ENCODE results near the gene HPGDS.
"Not testable (repeated sequence)": the region's sequence is repeated elsewhere in the genome, so short reads cannot be mapped to it uniquely, and the experiment has no call there.

The HPGDS gene

DNA sequence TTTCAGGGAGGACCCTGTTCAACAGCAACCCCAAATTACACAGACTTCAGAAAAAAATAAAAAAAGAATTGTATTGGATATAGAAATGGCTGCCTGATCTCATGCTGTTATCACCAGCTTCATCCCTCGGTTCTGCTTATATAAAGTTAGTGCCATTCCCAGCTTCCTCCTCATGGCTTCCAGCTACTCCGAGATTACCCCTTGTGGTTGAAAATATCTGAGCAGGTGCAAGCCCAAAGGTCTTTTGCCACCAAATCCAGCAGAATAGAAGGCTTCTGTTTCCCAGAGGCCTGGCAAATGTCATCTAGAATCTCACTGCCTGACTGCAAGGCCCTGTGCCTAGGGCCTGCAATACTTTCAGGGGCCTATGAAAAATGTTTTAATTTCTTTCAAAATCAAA is 13.8 kb upstream of the HPGDS start:
- no peak for DNase-seq

DNA sequence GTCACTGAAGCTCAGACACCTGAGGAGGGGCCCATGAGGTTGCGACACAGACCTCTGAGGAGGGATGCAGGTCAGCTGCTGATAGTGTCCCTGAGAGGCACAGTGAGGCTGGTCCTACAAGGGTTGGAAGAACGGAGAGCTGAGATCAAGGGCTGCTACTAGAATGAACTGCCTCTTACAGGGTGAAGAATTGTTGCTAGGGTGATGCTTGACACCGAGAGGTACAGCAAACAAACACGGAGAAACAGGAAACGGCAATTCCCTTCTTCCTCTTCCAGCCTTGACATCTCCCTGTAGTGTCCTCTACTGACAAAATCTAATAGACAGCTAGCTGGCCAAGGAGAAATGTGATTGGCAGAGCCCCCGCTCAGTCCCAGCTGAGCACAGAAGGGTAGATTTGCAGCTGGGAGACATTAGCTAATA is 11.8 kb upstream of the HPGDS start:
- DNase-seq: no peak

DNA sequence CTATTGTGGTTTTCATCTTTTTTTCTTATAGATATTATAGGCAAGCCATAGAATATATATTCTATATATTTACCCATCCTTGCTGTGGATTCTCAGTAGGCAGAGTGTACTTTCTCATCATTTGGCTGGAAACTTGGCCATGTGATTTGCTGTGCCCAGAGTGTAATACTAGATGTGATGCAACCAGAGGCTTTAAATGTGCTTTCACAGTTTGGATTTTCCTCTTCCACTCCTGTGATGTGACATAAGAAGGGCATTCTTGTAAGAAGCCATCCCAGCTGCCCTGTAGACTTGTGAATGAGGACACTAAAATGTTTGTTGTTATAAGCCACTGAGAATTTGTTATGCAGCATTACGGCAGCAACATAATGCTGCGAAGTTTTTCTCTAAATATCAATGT is 10.4 kb upstream of the HPGDS start:
- no peak for DNase-seq

DNA sequence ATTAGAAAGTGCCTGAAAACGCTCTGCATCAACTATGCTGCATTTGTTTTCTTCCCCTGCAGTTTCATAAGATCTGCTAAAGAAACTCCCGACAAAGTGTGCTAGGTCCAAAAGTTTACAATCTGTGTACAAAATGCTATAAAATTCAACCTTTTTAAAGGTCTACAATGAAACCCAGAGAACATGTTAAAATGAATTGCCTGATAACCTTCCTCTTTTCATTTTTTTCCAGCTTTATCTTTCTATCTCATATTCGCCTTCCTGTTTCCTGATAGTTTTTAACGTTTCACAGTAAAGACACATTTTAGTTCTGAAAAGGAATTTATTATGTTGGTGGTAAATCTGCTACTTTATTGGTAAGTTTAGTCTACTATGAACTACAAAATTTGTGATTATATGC is 9.5 kb upstream of the HPGDS start:
- no peak for DNase-seq

DNA sequence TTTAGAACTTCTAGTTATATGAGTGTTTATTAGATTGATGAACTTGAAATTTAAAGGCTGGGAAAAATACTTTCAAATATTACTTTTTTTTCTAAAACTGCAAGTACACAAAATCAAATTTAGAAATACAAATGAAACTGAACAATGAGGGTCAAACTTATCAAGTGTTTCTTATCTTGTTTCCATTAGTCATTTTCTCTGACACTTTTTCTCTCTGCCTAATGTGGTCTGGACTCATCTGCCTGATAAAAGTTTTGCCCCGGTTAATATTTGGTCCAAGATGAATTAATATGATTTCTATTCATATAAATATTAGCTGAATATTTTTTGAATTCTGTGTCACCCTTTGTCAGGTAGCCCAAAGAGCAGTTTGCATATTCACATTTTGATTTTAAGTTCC is 8.7 kb upstream of the HPGDS start:
- DNase-seq: no peak

DNA sequence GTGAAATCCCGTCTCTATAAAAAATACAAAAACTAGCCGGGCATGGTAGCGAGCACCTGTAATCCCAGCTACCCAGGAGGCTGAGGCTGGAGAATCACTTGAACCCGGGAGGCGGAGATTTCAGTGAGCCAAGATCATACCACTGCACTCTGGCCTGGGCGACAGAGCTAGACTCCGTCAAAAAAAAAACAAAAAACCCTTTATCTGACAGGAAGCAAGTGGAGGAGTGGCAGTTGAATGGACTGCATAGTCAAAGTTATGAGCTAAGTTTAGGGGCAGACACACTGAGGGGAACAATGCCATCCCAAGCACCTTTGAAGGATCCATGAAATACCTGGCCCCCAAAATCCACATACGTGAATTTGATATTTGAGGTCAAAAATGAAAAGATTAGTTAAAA is 7.5 kb upstream of the HPGDS start:
- DNase-seq: no peak

DNA sequence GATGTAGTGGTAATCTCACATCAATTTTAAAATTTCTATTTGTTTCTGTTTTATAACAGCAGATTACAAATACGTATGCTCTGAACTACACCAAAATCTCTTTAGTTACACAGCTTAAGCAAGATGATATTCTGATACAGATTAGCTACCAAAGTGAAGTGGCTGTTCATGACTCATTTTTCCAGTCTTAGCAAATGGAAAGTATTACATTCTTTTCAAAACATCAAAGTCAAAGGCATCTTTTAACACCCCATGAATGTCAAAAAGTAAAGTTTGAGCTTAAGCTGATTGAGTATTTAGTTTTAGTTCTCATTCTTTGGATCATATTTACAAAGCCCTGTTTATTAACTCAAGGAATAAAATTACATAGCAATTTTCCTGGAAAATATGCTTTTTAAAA is 6.6 kb upstream of the HPGDS start:
- no peak for DNase-seq

DNA sequence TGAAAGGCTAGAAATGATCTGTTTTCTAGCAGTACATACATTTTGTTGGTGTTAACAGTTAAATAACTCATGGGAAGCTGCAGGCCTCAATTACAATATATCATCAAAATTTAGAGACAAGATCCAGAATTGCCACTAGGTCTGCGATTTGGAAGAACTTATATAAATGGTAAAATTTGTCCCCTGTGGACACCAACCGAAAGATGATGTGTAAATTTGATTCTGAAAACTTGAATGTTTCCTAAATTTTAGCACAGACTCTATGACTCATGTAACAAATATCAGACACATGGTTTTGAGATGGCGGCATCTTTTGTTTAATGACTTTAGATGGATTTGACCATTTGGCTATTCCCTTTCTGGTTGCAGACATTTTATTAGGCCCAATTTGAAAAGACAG is 6.0 kb upstream of the HPGDS start:
- no peak for DNase-seq

DNA sequence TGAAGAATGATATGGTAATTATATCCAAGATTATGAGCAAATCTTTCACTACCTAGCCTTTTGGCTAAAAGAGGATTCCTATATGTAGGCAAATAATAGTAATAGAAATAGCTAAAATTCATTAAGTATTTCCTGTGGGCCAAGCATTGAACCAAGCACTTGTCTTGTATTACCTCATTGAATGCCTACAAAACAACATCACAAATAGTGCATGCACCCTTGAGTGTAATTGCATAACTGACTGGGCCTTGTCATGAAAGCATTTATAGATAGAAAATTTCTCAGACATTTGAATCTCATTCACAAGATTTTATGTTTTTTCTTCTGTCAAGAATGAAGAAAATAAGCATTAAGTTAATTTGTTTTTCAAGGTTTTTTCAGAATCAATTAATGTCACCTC is 3.9 kb upstream of the HPGDS start:
- no peak for DNase-seq

DNA sequence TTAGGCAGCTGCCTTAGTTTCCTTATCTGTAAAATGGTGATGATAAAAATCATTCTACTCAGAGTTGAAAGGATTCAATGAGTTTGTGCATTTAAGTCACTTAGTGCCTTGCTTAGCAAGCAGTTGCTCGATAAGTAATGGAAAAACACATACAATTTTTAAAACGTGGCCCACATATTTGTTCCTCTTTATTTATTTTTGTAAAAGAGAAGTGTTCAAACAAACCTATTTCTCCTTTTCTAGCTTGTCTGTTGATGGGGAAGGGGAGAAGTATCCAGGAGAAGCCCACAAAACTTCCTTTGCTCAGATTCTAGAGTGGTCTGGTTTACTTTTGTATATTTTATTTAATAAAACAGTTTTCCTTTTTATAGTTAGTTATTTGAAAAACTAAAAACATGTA is 3.3 kb upstream of the HPGDS start:
- no peak for DNase-seq

DNA sequence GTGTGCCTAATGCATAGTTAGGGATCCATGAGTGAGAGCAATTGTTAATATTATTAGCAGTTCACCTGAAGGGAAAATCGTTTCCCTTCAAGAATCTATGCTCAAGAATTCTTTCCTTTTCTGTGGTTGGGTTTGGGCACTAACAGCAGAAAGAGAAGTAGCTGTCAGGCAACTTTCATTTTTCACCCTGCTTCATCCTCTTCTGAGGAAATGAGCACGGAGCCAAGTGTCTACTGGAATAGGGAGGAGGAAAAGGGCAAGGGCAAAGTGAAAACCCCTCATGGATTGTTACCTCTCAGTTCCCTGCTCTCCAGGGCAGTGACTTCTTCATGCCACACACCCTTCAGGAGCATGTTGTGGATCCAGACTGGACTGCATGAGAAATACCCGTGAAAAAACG is 2.6 kb upstream of the HPGDS start:
- DNase-seq: no peak

DNA sequence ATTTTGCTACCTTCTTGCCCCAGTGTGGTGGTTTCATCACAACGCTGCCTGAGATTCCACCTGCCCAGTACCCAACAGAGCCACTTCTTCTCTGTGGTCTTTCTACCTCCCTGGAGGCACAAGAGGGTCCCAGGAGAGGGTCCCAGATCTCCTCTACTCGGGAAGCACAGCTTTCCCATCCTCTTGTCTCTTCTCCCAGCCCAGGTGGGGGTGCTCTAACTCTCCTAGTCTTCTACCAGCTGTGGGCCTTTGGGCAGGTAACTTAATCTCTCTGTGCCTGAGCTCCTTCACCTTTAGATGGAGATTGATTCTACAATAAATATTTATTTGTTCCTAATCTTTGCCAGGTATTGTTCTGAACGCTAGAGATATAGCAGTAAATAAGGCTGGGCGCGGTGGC is 1.8 kb upstream of the HPGDS start:
- no peak for DNase-seq

DNA sequence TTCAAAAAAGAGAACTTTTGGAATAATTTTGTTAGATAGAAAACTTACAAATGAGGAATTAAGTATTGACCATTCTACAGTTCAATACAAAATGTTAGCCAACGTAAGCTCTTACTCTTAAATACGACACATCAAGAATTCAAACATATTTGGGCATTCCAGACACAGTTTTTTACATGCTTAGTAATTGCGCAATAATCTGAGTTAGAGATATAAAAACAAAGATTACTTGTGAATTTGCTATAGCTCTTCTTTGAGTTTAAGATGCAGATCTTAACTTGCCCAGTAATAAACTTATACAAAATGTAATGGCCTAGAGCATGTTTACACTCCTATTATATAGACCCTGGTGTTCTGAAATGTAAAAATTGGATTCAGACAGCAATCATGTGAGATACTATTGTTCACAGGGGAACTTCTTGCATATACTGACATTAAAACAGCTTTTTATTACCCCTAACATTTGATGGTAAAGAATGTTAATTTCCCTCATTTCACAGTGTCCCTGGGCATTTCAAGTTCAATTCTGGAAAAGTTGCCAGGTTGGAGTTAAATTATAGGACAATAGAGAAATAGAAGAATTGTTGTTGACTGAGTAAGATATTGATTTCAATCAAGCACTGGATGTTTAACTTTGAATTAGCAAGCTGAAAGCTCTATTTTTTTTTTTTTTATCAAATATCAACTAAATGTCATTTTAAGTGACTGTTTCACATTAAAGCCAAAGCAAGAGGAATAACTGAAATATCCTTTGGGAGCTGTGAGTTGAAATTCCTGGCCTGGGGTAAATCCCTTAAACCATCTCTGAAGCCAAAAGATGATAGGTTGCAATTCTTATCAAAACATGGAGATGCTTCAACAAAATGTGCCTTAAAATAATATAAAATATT is 910 bp downstream of the HPGDS start:
- no peak for DNase-seq

DNA sequence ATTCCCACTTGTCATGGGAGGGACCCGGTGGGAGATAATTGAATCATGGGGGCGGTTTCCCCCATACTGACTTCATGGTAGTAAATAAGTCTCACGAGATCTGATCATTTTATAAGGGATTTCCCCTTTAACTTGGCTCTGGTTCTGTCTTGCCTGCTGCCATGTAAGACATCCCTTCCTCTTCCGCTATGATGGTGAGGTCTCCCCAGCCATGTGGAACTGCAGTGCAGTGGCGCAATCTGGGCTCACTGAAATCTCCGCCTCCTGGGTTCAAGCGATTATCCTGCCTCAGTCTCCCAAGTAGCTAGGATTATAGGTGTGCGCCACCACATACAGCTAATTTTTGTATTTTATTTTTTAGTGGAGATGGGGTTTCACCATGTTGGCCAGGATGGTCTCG is 2.9 kb downstream of the HPGDS start:
- DNase-seq: no peak

DNA sequence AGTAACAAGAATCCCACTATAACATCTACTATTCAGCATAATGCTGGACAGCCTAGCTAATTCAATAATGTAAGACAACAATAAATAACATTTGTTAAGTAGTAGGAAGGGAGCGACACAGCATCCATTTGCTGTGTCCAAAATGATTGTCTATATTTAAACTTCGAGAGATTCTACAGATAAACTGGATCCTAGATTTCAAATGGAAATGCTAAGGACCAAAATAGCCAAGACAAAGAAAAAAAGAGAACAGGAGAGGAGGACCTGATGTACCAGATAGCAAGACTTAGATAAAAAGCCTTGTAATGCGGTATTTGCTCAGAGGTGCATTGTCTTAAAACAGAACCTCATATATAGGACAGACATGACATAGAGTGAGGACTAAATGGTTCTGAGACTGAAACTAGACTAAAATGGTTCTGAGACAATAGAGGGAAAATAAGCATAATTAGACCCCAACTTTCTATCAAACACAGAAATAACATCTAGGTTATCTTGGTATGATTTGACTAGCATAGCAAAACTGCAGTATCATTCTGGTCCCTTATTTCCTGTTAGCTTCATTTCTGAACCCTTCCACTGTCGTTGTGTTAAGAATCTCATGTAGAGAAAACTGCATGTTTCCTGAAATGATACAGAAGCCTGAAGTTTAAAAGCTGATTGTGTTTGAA is 3.8 kb downstream of the HPGDS start:
- DNase-seq: no peak

DNA sequence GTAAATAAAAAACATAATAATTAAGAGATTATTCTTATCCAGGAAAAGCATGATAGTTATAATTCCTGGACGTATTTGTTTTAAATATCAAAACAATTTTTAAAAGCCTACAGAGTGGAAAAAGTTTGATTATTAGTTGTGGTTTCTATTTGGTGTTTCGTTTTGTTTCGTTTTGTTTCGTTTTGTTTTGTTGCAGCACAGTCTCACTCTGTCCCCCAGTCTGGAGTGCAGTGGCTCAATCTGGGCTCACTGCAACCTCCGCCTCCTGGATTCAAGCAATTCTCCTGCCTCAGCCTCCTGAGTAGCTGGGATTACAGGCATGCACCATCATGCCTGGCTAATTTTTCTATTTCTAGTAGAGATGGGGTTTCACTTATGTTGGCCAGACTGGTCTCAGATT is 5.8 kb downstream of the HPGDS start:
- DNase-seq: not testable (repeated sequence)

DNA sequence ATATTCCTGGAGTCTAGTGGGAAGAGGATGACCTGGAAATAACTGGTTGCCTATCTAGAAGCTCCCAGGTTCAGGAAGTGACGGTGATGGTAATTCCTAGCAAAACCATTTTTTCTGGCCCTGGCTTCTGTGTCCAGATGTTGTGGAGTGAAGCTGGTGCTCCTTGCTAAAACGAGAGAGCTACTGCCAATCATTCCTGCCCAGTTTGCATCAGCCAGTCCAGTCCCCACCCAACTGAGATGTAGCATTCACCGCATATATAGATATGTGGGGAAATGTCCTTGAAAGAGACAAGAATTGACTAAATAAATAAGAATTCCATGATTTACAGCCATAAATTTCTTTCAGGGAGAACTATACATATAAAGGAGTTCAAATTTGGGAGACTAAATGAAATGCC is 6.3 kb downstream of the HPGDS start:
- no peak for DNase-seq

DNA sequence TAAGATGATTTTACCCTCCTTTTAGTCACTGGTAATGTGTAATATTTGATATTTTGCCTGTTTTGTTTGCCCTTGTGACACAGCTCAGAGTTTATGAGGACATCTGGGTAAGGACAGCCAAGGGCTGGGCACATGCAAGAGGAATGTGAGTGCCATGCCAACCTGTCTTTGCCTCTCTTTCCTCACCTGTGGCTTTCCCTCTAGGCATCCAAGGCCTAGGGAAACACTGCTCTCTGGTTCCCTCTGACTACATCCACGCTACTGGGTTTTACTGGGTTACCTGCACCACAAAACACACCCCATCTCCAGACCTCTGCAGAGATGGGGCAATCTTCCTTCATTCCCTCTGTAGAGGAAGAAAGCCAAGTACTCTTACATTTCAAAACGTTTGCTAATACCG is 7.7 kb downstream of the HPGDS start:
- DNase-seq: no peak

DNA sequence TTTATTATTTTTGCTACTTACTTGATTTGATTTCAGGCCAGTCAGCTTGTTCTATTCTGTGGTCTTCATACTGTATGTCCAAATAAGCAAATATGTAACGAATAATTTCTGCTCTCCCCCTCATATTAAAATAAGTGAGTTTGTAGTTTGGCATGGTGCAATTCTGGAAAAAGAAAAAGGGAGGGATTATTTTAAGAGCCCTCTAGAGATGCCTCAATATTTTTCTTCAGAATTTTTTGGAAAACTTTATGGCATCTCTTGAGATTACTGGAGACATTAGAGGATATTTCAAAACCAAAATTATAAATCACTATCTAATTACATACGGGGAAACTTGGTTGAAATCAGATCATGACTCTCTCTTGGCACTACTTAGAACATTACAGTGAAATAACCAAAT is 8.2 kb downstream of the HPGDS start:
- no peak for DNase-seq

DNA sequence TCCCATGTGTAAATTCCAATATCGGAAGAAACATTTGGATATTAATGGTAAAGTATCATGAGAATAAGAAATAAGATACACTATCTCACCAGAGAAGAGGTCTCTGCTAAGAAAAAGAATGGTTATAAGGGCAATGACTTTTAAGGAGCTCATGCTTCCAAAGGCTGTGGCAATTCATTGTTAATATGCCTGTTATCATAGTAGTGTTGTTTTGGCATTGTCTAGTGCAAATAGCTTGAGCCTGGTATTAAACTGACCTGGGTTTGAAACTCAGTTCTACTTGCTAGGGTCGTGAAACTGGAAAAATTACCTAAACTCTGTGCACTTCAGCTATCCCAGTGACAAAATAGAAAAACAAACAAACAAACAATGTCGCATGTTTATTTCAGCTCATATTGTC is 8.8 kb downstream of the HPGDS start:
- no peak for DNase-seq

DNA sequence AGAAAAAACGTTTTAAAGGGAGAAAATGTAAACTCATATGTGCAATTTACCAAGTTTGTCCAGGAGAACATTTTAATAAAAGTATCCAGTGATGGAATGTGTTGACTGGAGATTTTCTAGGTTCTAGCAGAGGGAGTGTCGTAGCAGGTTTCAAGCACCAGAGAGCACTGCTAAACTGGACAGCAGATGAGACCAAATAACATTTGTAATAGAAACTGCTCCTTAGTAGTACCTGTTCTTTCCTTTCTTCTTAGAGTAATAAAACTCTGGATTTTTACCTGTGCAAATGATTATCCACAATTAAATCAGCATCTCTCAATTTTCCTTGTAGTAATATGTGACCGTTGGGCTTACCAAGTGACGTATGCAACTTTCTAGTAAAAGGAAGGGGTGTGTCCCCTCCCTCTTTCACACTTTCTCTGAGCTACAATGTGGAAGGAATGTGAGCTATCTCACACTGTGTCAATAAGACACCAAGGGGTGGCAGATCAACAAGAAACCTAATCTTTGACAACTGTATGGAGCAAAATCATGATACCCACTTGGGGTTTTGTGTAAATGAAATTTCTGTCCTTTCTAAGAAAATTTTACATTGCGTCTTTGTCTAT is 9.5 kb downstream of the HPGDS start:
- no peak for DNase-seq

DNA sequence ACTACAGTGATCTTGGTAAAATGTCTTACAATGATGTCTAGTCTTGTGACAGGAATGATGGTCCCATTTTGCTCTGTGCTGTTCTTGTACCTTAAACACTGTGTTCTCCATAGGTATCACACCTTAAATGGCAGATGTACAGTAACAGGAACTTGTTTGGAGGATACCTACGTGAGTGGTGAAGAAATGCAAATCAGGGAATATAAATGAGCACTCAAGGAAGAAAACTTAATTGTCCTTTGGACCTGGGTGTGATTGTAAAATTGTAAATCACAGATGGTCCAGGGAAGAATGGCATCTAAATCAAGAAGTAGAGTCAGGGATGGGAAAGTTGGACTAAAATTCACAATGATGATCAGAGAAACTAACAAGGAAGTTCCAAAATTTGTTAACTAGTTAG is 12.7 kb downstream of the HPGDS start:
- no peak for DNase-seq

DNA sequence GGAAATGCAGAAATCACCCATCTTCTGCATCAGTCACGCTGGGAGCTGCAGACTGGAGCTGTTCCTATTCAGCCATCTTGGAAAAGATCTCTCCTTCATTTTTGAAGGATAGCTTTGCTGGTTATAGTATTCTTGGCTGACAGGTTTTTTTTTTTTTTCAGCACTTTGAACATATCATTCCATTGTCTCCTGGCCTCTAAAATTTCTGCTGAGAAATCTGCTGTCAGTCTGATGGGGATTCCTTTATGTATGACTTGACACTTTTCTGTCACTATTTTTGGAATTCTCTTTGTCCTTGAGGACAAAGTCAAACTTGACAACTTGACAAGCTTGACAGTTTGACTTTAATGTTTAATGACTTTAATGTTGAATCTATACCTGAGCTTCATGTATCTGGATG is 16.8 kb downstream of the HPGDS start:
- DNase-seq: no peak

DNA sequence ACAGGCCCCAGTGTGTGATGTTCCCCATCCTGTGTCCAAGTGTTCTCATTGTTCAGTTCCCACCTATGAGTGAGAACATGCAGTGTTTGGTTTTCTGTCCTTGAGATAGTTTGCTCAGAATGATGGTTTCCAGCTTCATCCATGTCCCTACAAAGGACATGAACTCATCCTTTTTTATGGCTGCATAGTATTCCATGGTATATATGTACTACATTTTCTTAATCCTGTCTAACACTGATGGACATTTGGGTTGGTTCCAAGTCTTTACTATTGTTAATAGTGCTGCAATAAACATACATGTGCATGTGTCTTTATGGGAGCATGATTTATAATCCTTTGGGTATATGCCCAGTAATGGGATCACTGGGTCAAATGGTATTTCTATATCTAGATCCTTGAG is 22.7 kb downstream of the HPGDS start:
- DNase-seq: not testable (repeated sequence)

Data from SHP77 treated with DMSO at 0.1 percent for 48 hours (cell line).